ENCODE data around the gene SCN10A. TPM values are rescaled to one million over a fixed set of nuclear protein-coding genes. Genes with fewer than 3 reads are reported as not detected.

The SCN10A gene
- total RNA-seq, 2 experiments from 2014 or later, result not detected

DNA sequence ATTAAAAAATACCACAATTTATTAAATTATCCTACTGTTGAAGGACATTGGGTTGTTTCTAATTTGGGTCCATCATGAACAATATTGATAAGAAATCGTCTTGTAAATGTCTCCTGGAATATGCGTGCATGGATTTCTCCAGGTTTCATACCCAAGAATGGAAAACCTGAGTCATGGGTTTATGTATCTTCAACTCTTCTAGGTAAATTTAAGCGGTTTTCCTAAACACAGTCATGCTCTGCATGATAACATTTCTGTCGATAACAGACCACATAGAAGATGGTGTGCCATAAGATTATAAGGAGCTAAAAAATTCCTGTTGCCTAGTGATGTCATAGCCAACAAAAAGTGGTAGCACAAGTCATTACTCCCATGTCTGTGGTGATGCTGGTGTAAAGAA lies 126.7 kb downstream of the SCN10A start:
- no peaks in the 10 kb centered on the region for H3K36me3 Mint-ChIP-seq (ENCODE audit: low read depth)
- no peak overlapping the region for H3K27ac Mint-ChIP-seq
- POLR2A ChIA-PET, result interaction anchor here (0.7 kb wide), 1 partner anchor 315 kb away, joined by 4 read pairs; no protein-coding TSS in a partner anchor
- peaks cover 4% of the 10 kb centered on the region for H3K27me3 Mint-ChIP-seq
- H3K9me3 Mint-ChIP-seq (ENCODE audit: low read depth), result no peaks in the 10 kb centered on the region
- intact Hi-C loops (cut with DNase I, micrococcal nuclease), result no loop called here
- CTCF ChIA-PET, result no interaction called here
- H3K4me3 Mint-ChIP-seq, result no peak overlapping the region
- H3K4me1 Mint-ChIP-seq, result no peaks in the 10 kb centered on the region
- no peak for ATAC-seq
- no peak for DNase-seq

DNA sequence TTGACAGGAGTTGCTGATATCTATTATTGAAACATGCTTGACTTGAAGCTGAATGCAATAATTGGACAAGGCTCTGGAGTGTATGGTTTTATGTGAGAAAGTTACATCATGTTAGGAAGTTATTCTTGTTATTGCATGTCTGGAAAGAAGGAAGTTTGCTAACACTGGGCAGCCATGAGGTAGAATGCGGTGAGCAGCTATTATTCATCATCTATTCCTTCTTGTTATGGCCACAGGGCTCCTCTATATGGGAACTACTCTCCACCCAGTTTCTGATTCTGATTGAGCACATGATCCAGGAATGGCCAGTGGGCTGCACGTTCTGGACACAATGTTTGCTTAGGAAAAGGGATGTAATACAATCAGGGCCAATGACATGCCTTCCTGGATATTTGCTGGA lies 128.7 kb downstream of the SCN10A start:
- ATAC-seq, result no peak
- Mint-ChIP-seq H3K36me3 (ENCODE audit: low read depth) (no peaks in the 10 kb centered on the region), H3K27me3 (peaks cover 2% of the 10 kb centered on the region), H3K4me1 (no peaks in the 10 kb centered on the region), H3K27ac (no peak overlapping the region), H3K4me3 (no peak overlapping the region), H3K9me3 (ENCODE audit: low read depth) (no peaks in the 10 kb centered on the region)
- no peak for DNase-seq
- CTCF ChIA-PET, result no interaction called here
- POLR2A ChIA-PET, result no interaction called here
- intact Hi-C loops (cut with DNase I, micrococcal nuclease), result no loop called here

DNA sequence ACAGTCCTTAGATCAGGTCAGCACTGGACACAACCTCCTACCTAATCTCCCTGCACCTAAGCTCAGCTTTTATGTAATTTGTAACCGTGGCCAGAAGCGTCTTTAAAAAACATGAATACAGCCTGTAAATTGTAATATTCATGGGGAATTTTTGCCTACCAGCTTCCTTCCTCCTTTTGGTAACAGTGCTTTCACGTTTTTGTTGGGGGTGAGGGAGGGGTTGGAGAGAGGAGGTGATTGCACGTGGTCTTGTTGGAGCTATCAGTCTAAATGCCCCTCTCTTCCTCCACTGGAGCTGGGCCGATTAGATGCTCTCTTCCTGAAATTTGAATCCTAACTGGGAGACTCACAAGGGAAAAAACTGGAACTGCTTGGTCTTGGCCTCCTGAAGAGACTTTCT lies 131.5 kb downstream of the SCN10A start:
- POLR2A ChIA-PET, result no interaction called here
- CTCF ChIA-PET, result interaction anchor here (0.6 to 2.5 kb wide), 3 partner anchors 16 to 163 kb away, joined by 3 to 11 read pairs (median 4); no protein-coding TSS in a partner anchor
- H3K36me3 Mint-ChIP-seq (ENCODE audit: low read depth), result no peaks in the 10 kb centered on the region
- H3K9me3 Mint-ChIP-seq (ENCODE audit: low read depth), result no peaks in the 10 kb centered on the region
- no peak overlapping the region for H3K27ac Mint-ChIP-seq
- no peaks in the 10 kb centered on the region for H3K4me1 Mint-ChIP-seq
- H3K4me3 Mint-ChIP-seq, result no peak overlapping the region
- DNase-seq (no peak), ATAC-seq (no peak)
- peaks cover 5% of the 10 kb centered on the region for H3K27me3 Mint-ChIP-seq
- intact Hi-C loops (cut with DNase I, micrococcal nuclease), result no loop called here

DNA sequence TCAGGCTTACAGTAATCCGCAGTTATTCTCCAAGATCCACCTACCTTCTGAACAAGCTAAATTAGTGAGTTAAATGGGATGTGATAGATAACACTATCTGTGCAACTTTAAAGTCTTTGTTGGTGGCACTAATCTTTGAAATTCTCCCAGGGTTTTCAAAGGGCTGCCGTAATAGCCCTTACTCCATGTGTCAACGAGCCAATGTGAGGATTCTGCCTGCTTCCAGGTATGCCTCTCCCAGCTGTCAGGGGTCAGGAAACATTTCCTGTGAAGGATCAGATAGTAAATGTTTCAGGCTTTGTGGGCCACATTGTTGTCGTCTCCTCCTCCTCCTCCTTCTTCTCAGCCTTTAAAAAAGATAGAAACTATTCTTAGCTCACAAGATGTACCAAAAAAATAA lies 146.3 kb downstream of the SCN10A start:
- no peak overlapping the region for H3K27ac Mint-ChIP-seq

DNA sequence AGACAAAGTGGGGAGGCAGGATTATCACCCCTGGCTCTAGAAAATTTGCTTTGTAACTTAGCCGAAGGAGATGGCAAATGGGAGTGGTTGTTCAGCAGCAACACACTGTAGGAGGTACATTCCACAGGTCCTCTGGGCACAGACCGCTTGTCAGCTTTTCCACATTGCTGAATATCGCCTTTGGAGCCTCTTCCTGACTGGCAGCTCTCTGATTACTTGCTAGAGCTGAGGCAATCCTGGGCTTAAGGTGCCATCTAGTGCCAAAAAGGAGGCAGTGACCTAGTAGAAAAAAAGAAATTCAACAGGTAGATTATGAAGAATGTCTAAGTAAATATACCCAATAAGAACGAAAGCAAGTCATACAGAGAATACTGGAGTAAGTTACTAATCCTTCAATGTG lies 153.5 kb downstream of the SCN10A start:
- H3K4me3 Mint-ChIP-seq, result no peak overlapping the region
- H3K36me3 Mint-ChIP-seq (ENCODE audit: low read depth), result no peaks in the 10 kb centered on the region
- H3K27ac Mint-ChIP-seq, result no peak overlapping the region
- ChIA-PET CTCF (interaction anchor here (0.7 to 3.8 kb wide), 6 partner anchors 11 to 689 kb away, joined by 3 to 29 read pairs (median 5); no protein-coding TSS in a partner anchor), POLR2A (no interaction called here)
- intact Hi-C loops (cut with DNase I, micrococcal nuclease), result no loop called here
- DNase-seq (no peak), ATAC-seq (no peak)
- H3K4me1 Mint-ChIP-seq, result no peaks in the 10 kb centered on the region
- H3K9me3 Mint-ChIP-seq (ENCODE audit: low read depth), result peaks cover 11% of the 10 kb centered on the region
- peaks cover 24% of the 10 kb centered on the region for H3K27me3 Mint-ChIP-seq

More for the DNA sequence above, 146.3 kb downstream of the SCN10A start:
- intact Hi-C loops (cut with DNase I, micrococcal nuclease), result no loop called here
- no peak for DNase-seq
- Mint-ChIP-seq H3K27me3 (peaks cover 16% of the 10 kb centered on the region), H3K36me3 (ENCODE audit: low read depth) (no peaks in the 10 kb centered on the region), H3K4me3 (no peak overlapping the region), H3K9me3 (ENCODE audit: low read depth) (no peaks in the 10 kb centered on the region), H3K4me1 (no peaks in the 10 kb centered on the region)
- no peak for ATAC-seq
- POLR2A ChIA-PET, result no interaction called here
- CTCF ChIA-PET, result interaction anchor here (1.0 to 2.0 kb wide), 4 partner anchors 11 to 148 kb away, joined by 3 to 8 read pairs (median 4); no protein-coding TSS in a partner anchor

DNA sequence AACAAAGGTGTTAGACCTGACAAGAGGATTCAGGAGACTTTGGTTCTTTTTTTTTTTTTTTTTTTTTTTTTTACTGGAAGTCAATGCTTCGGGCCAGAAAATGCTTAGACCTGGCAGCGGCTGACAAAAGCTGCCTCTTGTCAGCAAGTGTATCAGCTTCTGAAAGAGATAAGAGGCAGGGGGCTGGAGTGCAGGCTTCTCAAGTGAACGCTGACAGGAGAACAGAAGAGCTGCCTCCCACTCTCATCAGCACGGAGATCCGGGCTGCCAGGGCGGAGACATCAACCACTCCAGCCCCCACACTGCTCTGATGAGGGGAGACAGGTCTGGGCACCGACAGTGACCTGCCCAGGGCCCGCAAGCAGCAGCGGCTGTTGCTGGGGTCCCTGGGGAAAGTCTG lies 157.2 kb downstream of the SCN10A start:
- peaks cover 2% of the 10 kb centered on the region for H3K4me1 Mint-ChIP-seq
- POLR2A ChIA-PET, result no interaction called here

DNA sequence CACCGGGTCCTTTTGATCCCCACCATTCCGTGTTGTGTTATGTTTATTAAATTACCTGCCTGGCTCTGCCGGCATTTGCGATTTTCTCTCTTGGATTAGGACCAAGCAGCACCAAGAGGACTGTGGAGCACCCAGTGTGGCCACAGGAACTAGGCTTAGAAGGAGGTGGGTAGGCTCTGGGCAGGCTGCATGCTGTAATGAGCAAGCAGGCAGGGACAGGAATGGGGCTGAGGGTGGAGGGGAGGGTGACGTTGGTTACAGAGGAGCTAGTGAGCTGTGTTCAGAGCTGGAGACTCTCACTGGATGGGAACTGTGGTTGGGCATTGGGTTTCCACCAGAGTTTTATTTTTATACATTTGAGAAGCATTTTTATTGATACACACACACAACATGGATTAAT lies 158.6 kb downstream of the SCN10A start:
- Mint-ChIP-seq H3K27me3 (peaks cover 18% of the 10 kb centered on the region), H3K36me3 (ENCODE audit: low read depth) (no peaks in the 10 kb centered on the region), H3K4me3 (no peak overlapping the region), H3K9me3 (ENCODE audit: low read depth) (peaks cover 5% of the 10 kb centered on the region), H3K27ac (no peak overlapping the region), H3K4me1 (peaks cover 7% of the 10 kb centered on the region)
- POLR2A ChIA-PET, result no interaction called here
- CTCF ChIA-PET, result interaction anchor here (1.4 to 7.1 kb wide), 3 partner anchors 10 to 161 kb away, joined by 3 to 102 read pairs (median 13); partner anchors contain the start of gene EXOG
- no peak for DNase-seq
- intact Hi-C loops (cut with DNase I, micrococcal nuclease), result loop anchor here in 1 of 2 experiments (5.0 to 10.0 kb wide), 2 partner anchors 685 to 727 kb away; partner anchors contain the start of gene SLC25A38
- no peak for ATAC-seq

More for the DNA sequence above, 157.2 kb downstream of the SCN10A start:
- no peak overlapping the region for H3K4me3 Mint-ChIP-seq
- peaks cover 11% of the 10 kb centered on the region for H3K9me3 Mint-ChIP-seq (ENCODE audit: low read depth)
- CTCF ChIA-PET, result interaction anchor here (1.4 to 2.2 kb wide), 2 partner anchors 12 to 163 kb away, joined by 3 to 5 read pairs; partner anchors contain the start of gene EXOG
- H3K27ac Mint-ChIP-seq, result no peak overlapping the region
- no peak for DNase-seq
- peaks cover 26% of the 10 kb centered on the region for H3K27me3 Mint-ChIP-seq
- H3K36me3 Mint-ChIP-seq (ENCODE audit: low read depth), result no peaks in the 10 kb centered on the region
- ATAC-seq, result no peak
- intact Hi-C loops (cut with DNase I, micrococcal nuclease), result loop anchor here in 1 of 2 experiments (5.0 to 10.0 kb wide), 2 partner anchors 687 to 726 kb away; partner anchors contain the start of gene SLC25A38

DNA sequence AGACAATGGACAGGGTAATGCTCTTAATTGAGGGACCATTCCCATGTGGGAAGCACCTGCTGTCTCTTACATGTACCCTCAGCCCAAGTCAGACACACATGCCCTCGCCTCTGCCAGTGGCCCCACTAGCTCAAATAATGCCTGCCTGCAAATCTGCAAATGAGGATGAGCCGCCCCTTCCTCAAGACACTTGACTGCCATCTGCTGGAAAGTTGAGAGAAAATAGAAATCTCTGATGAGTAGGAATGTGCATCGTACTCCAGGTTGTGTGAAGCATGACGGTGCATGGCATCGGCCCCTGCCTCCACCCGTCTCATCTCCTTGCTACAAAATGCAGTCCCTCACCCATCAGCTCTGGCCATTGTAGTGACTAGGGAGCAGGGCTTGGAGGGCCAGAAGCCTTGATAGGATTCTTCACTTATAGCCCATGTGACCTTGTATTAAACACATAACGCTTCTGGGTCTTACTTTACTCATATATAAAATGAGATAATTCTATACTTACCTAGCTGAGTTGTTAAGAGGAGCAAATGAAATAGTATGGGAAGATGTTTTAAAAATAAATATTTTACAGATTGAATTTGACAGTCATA lies 160.2 kb downstream of the SCN10A start:
- ATAC-seq (peak; percentile 65), DNase-seq (peak; percentile 33)
- POLR2A ChIA-PET, result no interaction called here
- Mint-ChIP-seq H3K27ac (no peak overlapping the region), H3K4me1 (peaks cover 9% of the 10 kb centered on the region), H3K4me3 (no peak overlapping the region), H3K9me3 (ENCODE audit: low read depth) (peaks cover under 1% of the 10 kb centered on the region), H3K27me3 (peaks cover 23% of the 10 kb centered on the region), H3K36me3 (ENCODE audit: low read depth) (no peaks in the 10 kb centered on the region)
- intact Hi-C loops (cut with DNase I, micrococcal nuclease), result loop anchor here (1.0 to 10.0 kb wide), 4 partner anchors 135 to 729 kb away; partner anchors contain the start of genes EXOG (in 1 of the 2) and SLC25A38 (in 1 of the 2)
- CTCF ChIA-PET, result interaction anchor here (0.6 to 7.1 kb wide), 17 partner anchors 9 to 763 kb away, joined by 3 to 102 read pairs (median 3); partner anchors contain the start of genes EXOG and XYLB

DNA sequence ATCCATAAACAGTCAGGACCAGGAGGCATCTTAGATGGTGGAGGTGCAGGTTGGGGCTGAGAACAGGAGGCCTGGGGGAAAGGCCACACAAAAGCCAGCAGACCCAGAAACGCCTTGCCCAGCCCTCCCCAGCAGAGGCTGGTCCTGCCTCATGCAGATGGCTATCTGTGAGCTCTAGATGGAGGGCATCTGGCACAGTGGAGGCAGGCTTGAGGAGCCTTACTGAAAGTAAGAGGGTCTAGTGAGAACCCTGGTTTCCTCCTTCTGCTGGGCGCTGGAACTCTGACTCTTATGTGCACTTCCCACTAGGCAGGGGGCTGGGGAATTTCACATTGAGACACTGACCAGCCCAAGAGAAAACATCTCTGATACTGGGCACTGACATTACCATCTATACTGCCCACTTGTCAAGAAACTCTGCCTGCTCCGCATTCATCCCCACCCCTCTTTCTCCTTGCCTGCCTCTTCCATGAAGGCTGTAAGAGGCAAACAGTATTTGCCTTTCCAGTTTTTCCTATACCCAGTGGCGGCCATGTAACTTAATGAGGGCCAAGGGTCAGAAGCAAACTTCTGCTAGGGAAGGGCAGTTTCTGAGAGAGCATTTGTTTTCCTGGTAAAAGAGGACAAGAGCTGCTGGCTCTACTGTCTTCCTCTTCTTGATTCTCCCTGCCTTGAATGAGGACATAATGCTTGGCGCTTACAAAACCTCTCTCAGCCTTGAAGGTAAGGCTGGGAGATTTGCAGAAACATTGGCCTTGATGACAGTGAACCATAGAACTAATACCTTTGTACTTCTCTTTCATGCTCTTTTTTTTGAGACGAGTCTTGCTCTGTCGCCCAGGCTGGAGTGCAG lies 162.1 kb downstream of the SCN10A start:
- no peak overlapping the region for H3K27ac Mint-ChIP-seq
- POLR2A ChIA-PET, result no interaction called here

DNA sequence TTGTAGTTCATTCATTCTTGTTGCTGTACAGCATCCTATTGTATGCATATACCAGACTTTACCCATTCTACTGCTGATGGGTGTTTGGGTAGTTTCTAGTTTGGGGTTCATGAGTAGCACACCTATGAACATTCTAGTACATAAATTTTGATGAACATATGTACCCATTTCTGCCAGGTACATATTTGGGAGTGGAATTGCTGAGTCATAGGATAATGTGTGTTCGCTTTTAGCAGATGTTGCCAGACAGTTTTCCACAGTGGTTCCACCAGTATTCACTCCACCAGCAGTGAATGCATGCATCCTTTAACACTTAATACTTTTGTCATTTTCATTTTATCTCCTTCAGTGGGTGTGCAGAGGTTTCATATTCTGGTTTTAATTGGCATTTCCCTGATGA lies 163.1 kb downstream of the SCN10A start:
- Mint-ChIP-seq H3K27me3 (peaks cover 14% of the 10 kb centered on the region), H3K9me3 (ENCODE audit: low read depth) (no peaks in the 10 kb centered on the region), H3K4me1 (peaks cover 13% of the 10 kb centered on the region), H3K4me3 (no peak overlapping the region), H3K27ac (no peak overlapping the region), H3K36me3 (ENCODE audit: low read depth) (no peaks in the 10 kb centered on the region)
- no peak for ATAC-seq
- intact Hi-C loops (cut with DNase I, micrococcal nuclease), result loop anchor here (5.0 to 10.0 kb wide), 3 partner anchors 399 to 796 kb away; partner anchors contain the start of genes SCN11A (in 1 of the 2), SLC25A38 (in 1 of the 2) and WDR48 (in 1 of the 2)
- POLR2A ChIA-PET, result no interaction called here
- no peak for DNase-seq
- CTCF ChIA-PET, result interaction anchor here (0.7 to 7.1 kb wide), 5 partner anchors 9 to 983 kb away, joined by 3 to 102 read pairs (median 6); no protein-coding TSS in a partner anchor

More for the DNA sequence above, 162.1 kb downstream of the SCN10A start:
- H3K4me3 Mint-ChIP-seq, result no peak overlapping the region
- peaks cover 19% of the 10 kb centered on the region for H3K27me3 Mint-ChIP-seq
- intact Hi-C loops (cut with DNase I, micrococcal nuclease), result loop anchor here (5.0 to 10.0 kb wide), 3 partner anchors 398 to 797 kb away; partner anchors contain the start of genes SCN11A (in 1 of the 2), SLC25A38 (in 1 of the 2) and WDR48 (in 1 of the 2)
- CTCF ChIA-PET, result interaction anchor here (0.5 to 7.1 kb wide), 6 partner anchors 7 to 984 kb away, joined by 3 to 102 read pairs (median 4); partner anchors contain the start of gene XYLB
- H3K4me1 Mint-ChIP-seq, result peaks cover 9% of the 10 kb centered on the region
- no peaks in the 10 kb centered on the region for H3K36me3 Mint-ChIP-seq (ENCODE audit: low read depth)
- ATAC-seq (no peak), DNase-seq (no peak)
- no peaks in the 10 kb centered on the region for H3K9me3 Mint-ChIP-seq (ENCODE audit: low read depth)

Measured in activated CD4-positive, alpha-beta T cell treated with anti-CD3 and anti-CD28 coated beads for 36 hours (primary cell).